Measurements from ENCODE around the gene MEIS2.

The MEIS2 gene

DNA sequence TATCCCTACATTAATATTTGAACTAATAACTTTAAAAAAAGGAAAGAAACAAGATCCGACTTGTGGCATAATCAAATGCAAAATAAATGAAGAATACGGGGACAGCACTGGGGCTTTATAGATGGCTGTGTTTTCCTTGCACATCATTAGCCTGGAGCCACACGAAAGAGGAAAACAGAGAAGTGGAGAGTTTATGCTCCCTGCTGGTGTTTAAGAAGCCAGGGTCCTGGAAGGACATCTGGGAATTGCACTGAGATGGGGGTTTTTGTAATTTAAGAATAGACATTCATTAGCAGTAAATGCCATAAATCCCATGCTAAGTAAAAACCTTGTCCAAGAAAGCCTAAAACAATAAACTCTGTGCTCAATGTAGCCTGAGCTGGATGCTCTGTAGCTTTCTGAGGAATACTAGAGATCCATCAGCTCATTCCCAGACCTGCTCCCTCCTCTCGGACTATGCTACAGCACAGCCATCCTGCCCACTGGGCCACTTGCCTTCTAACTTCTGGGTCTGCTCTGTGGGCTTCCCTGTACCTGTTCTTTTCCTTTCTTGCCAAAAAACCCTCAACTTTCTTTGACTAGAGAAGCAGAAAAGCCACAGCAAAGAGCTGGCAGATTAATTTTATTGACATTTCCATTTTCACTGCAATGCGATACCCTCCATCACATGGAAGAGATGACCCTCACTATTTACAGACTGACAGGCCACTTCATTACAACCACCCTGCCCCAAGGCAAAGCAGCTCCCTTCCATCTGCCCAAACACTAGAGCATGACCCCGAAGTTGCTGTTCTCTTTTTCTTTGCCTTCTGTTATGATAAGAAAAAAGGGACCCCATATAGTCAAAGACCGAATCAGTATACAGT lies 62.3 kb downstream of the MEIS2 start:
- no peak for ATAC-seq

DNA sequence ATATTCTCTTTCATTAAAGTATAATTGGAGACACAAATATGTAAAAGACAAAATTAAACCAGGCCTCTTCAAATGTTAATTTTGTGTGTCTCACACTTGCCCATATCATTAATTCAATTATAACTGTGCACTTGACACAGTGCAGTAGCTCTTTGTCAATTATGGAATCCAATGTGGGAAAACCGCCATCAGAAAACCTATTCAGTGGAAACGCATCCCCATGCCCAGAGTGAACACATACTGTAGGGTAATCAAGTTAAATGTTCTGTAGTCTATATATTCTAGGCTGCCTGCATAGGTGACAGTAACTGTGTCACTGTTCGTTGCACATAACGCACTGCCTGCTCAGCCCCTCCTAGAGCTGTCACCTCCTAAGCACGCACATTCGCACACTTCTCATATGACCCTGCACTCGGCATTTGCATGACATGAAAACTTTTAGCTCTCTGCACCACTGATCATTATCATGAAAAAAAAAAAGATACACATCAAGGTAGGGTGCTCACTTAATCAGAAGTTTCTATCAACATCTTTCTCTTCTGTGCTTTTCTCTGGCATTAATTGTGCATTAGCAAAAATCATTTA lies 63.2 kb downstream of the MEIS2 start:
- no peak for ATAC-seq

DNA sequence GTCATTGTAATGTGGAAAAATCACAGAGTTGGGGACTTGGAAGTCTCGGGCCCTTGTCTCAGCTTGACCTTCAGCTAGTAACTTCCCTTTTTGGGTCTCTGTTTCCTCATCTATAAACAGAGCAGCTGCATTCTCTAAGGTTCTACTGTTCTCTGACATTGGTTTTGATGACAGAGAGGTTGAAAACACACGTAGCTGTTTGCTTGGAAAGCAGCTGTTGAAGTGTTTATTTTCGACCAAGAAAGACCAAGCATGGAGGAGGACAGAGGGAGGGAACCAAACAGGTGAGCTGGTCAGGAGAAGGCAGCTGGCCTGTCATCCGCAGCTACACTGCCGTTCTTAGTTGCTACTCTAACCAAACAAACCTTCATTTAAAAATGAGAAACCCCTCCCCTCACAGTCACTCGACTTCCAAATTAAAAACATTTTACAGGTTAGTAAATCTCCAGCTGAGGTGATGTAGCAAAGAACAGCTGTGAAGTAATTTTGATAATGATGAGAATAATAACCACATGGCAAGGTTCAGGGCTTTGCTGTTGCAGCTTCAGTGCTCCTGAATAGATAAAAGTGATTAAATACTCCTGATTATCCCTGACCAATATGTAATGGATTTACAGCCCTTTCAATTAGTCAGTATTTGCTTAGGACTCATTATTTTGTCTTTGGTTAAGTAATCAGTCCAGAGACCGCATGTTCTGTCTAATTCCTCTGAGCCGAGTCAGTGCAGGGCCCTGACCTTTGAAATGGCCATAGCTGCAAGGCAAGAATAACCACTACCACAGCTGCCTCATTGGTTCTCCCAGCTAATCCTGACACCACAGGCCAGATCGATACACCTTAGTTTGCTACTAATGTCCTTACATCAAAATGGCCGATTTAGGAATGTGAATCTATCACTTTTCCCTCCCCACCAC lies 65.3 kb downstream of the MEIS2 start:
- no peak for ATAC-seq

DNA sequence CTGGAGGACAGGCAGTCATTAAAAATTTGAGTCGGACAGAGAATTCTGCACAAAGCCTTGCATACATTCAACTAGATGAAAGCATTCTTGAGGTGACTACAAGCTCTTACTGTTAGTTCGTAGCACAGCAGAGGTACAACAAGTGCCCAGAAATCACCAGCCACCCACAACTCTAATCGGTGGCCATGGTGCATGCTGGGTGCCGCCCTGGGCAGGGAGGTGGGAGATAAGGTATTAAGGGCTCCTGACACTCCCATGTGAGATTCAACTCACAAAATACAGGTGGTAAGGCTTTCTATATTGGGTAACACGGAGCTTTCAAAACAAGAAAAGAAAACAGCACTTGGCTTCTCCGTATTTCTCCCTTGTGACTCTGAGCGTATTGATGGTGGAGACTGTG lies 66.0 kb downstream of the MEIS2 start:
- ATAC-seq: no peak

DNA sequence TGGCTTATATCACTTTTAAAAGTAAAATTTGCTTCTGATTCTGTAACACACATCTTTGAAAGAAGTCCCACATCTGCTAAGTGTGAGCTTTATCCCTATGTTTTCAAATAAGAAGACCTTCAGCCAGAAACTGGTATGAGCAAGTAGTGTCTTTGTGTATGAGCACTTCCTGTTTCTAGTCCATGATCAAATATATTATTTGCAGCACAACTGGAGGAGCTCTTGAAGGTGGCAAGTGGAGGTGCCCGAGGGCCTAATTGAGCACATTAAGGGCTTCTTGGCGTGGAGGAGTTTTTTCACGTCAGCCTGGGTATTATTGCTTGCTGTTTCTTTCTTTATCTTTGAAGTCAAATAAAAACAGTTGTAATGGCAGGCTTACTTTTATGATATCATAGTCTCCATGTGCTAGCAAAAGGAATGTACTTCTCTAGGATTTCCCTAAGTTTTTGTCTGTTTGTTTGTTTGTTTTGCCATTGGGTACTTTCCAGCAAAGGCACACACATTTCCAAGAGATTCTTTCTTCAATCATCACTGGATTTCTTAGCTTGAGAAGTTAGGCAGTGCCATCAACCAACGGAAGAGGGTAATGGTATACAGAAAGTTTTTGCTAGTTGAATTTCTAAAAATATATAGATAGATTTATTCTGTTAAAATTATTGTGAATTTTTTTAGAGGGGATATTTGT lies 68.1 kb downstream of the MEIS2 start:
- no peak for ATAC-seq

DNA sequence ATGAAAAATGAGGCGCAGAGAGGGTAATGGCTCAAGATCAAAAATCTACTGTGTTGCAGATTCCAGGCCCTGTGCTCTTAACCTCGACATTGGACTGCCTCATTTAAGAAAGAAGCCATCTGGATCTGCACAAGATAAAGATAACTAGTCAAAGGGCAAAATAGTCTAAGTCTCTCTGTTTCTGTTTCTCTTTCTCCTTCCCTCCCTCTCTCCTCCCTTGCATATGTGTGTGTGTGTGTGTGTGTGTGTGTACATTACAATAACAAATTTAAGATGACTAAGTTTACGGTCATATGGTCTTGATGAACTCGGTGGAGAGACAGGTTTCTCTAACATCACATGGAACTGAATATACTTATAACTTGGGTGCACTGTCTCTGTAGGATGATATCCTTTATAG lies 69.2 kb downstream of the MEIS2 start:
- no peak for ATAC-seq

DNA sequence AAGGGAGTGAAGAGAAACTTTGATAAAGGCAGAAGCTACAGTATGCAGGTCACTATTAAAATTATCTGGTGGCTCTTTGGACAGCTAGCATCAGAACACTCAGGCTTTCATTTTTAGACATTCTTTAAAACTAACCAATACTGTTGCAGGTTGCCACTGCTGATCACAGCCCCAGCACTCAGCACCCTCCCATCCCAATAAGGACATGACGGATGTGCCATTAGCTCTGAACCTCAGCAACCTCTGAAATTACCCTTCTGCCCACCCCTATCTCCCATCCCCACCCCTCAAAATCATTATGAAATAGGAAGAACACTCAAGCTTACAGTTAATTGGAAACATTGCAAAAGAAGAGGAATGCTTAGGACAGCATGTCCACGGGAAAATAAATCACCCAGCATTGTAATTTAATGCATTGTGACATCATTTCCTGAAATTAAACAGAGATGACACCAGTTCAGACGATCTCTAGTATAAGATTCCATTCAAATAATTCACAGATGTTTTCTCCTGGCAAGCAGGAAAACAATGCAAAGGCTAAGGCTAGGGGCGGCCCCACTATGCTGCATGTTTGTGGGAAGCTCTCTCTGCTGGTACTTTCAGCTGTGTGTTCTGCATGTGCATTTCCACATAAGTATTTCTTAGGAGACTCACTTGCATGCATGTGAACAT lies 71.6 kb downstream of the MEIS2 start:
- ATAC-seq: no peak

DNA sequence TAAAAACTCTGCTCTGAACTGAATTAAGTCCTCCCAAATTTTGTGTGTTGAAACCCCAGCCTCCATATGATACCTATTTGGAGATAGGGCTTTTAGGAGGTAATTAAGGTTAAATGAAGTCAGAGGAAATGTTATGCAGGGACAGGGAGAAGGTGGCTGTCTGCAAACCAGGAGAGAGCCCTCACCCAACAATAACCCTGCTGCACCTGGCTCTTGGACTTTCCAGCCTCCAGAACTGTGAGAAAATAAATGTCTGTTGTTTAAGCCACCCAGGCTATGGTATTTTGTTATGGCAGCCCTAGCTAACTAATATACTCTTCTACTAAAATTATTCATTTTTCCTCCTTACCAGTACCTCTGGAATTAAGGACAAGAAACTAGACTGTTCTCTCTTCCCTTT lies 79.5 kb downstream of the MEIS2 start:
- no peak for ATAC-seq

DNA sequence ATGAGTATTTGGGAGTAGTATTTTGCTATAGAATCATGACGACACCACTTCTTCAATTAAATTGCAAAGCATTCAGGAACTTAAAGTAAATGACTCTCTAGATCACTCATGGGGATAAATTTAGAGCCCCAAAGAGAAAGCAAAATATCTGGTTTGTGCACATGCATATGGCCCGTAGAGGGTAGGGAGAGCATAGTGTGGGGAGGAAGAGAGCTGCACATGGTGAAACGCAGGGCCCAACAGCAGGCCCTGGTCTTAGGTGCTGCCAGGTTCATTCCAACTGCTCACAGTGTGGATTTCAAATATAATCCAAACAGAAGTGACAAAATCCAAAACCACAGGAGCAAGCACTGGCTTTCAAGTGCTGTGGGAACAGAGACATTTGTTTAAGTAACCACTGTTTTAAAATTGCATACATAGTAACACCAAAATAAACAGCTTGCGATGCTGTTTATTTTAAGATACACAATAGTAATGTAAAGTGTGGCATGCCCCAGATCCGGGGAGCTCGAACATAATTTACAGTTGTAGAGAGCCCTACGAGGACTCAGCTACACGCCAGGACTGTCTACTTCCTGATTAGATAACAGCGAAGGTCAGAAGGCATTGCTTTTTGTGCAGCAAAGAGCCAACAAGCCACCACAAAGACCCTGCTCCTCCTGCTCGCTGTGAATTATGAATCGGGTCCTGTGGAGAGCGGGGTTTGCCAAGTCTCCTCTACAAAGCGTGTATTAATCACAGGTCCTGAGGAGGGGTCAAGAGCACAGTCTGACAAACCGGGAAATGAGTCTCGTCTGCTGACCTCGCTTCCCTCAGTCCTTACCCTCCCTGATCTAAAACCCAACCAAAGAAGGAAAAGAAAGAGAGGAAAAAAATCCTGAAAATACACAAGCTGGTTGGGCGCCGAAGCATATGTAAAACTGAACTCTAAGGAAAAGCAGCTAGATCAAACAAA lies 80.6 kb downstream of the MEIS2 start:
- no peak for ATAC-seq

DNA sequence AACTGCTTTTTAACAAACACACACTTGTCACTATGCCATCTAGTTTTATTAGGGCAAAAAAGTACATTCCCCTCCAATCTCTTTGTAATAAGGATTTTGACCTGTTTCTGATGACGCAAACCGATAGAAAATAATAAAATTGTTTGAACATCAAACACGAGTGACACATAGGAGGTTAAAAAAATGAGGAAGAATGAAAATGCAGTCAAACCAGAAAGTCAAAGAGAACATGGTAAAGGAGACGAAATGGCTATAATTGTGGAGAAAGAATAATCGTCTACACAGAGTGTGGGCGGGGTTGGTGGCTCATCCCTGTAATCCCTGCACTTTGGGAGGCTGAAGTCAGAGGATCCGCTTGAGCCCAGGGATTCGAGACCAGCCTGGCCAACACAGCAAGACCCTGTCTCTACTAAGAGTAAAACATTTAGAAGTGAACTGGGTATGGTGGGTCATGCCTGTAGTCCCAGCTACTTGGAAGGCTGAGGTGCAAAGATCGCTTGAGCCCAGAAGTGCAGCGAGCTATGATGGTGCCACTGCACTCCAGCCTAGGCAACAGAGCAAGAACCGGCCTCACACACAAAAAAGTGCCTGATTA lies 83.2 kb downstream of the MEIS2 start:
- ATAC-seq: no peak

DNA sequence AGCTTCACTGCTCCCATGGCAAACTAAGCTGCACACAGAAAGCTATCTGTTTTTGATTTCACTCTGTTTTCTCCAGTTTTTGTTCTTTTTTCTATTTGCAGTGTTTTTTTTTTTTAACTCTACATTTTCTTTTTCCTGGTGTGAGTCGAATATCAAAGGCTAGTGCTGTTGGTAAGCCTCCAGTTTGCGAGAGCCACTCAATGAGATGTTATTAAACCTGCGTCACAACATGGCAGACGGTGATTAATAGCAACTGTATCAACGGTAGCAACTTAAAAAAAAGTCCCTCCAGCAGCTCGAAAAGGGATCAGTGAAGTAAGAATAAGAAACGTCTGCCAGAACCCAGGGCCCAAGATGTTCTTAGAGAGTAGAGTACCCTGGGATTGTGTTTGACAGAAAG lies 84.1 kb downstream of the MEIS2 start:
- no peak for ATAC-seq

DNA sequence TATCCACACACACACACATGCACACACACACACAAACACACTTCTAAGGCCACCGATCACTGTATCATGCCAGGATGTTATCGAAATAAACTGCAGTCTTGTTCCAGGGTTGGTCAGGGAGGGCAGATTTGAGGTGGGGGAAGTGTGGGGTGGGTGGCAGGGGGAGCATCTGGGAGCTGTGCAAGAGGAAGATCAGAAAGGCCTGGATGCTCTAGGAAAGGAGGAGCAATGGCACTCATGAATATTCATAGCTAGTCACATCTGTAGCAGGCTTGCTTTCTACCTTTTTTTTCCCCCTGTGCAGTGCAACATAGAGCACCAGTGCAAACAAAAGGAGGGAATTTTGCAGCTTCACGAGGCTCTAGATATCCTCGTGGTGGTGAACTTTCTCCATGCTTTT lies 84.9 kb downstream of the MEIS2 start:
- no peak for ATAC-seq

DNA sequence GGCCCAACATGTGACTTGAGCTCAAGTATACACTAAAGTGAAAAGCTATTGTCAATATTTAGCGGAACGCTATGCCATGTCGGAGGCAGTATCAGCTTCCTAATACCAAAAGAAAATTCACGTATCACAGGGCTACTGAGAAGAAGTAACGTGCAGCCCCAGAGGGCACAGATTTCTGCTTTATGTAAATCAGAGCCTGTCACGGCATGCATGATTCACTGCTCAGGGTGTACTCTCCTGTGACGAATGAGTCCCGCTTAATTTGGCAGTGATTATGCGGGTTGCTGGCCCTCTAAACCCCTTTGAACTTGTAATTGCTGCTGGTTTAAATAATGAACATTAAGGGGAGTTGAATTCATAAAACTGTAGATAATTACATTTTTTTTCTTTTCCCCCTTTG lies 85.3 kb downstream of the MEIS2 start:
- no peak for ATAC-seq

DNA sequence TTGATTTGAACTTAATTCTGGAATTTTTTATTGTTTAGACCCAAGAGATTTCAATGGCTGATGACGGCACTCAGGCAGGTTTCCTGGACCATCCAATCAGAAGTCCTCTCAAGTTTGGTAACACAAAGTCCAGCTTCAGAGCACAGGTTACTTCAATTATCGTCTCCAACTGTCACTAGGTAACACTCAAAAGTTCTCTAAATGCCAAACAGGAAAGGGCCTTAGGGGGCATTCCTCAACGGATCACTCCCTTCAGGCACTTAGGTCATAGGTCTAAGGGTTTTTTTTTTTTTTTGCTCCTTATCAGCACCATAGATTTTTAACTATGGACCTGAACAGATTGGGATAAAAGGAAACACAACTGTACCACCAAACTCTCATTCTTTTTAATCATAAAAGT lies 85.8 kb downstream of the MEIS2 start:
- ATAC-seq: no peak

DNA sequence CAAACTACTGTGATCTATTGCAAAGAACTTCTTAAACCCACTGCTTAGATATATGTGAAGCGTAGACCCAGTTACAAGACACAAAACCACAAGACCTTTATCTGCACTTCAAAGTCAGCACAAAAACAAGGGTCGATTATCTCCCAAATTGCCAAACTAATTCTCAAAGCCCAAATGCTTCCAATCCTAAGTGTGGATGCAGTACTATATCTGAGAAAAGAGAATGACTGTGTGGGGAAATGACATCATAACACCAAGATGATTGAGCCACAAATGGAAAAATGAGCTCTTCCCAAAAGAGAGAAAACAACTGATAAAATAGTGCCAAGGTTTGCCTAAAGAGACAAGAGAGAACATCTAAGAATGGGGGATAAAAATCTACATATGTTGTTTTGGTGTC lies 86.2 kb downstream of the MEIS2 start:
- ATAC-seq: no peak

DNA sequence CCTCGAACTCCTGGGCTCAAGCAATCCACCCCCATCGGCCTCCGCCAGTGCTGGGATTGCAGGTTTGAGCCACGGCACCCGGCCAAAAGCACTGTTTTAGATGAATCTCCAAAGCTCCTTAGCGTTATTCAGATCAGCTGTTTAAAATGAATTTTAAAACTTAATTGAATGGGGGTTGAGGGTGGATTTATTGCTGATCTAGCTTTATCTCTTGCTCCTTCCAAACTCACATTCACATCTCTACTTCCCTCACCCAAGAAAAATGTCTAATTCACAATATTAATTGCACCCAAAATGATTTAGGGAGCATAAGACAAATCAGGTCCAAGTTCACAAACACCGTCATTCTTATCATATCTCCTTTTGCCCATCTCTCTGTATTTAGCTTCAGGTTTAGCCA lies 89.8 kb downstream of the MEIS2 start:
- ATAC-seq: no peak

DNA sequence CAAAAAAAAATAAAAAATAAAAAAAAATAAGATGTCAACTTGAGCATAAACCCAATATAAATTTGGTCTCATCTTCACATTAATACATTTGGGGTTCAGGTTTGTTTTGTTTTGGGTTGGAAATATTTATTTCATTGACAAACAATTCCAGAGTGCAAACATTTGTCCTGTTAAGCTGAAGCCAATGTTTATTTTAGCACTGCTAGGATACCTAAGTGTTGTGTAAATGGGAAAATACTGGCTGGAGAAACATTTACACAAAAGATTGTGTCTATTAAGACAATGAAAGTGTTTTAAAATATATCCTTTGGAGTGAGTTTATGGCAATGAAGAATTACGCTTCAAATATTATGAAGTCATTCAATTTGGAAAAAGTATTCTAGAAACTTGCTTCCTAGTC lies 91.1 kb downstream of the MEIS2 start:
- no peak for ATAC-seq

DNA sequence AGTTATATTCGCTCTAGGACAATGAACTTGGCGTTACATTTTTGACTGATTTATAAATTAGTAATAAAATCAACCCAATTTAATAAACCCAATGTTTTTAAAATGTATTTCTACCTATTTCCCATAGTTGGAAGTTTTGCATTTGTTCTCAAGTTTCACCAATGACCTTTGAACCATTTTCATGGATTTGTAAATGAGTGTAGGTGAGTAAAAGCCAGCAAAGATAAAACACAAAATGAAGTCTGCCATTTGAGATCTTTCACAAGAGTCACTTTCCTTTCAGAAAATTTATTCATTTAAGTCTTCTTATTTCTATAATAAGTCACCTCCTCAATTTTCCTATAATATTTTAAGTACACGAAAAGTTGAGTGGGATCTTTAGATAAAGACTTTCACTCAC lies 92.1 kb downstream of the MEIS2 start:
- ATAC-seq: no peak

DNA sequence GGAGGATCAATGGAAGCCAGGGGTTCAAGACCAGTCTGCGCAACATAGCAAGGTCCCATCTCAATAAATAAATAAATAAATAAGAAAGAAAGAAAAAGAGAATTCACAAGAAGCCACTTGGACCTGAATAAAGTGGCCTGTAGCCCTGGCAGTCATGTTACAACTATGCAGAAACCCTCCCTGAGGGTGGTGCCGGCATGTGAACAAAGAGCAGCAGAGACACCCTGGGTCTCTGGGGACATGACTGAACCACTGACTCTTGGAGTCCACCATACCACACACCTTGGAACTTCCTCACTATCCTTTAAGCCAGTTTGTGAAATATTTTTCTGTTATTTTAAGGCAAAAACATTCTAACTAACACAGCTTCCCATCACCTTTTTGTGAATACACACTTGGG lies 93.0 kb downstream of the MEIS2 start:
- no peak for ATAC-seq

DNA sequence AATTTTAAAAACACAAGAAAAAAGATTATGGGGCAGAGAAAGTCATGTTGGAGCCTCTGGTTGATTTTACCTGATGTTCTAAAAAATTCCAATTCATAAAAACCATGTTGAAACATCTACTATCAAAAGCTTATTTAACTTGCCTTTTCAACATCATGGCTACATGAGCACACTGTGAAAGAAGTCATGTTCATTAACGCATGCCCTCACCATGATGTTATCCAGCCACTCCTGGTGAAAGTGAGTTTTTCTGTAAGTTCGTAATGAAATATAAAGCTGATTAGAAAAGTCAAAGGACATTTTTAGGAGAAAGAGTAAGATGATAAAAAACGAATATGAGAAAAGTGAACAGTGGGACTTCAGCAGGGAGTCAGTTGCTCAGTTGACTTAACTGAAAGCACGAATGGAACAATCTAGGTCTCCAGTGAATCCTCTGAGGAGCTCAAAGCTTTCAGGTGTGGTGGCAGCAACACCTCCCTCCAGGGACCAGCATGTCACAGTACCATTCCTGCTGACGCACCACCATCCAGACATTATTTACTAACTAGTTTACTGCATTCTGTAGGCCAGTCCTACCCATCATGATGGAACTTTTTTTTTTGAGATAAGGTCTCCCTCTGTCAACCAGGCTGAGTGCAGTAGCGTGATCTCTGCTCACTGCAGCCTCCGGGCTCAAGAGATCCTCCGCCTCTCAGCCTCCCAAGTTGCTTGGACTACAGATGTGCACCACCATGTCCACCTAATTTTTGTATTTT lies 95.2 kb downstream of the MEIS2 start:
- no peak for ATAC-seq

Data from activated CD4-positive, CD25-positive, alpha-beta regulatory T cell treated with anti-CD3 and anti-CD28 coated beads, Interleukin-2, amount 50 U/mL, for 24 hours (primary cell).